BLaER1 treated with 17β-estradiol and CSF1 and Interleukin-3, amounts not matched to agents 10 nM and 100 nM (cell line): ENCODE measurements around the gene DHX38.
A peak's percentile ranks its signal among the peaks of the same experiment; 100 is the strongest.

ENCODE experiments used
- H3K27ac ChIP-seq, 11 experiments: shearing (Covaris generic); formaldehyde crosslinking; 2 replicates each; pipeline ENCODE4 v1.8.1; 2022
- H3K27me3 ChIP-seq, 11 experiments: shearing (Covaris generic); formaldehyde crosslinking; 2 replicates each; pipeline ENCODE4 v1.8.1; 2022
- H3K36me3 ChIP-seq, 11 experiments: shearing (Covaris generic); formaldehyde crosslinking; 2 replicates each; pipeline ENCODE4 v1.8.1; 2022
- H3K4me1 ChIP-seq, 10 experiments: shearing (Covaris generic); formaldehyde crosslinking; 2 replicates each; pipeline ENCODE4 v1.8.1; 2022
- H3K4me2 ChIP-seq, 11 experiments: shearing (Covaris generic); formaldehyde crosslinking; 2 replicates each; pipeline ENCODE4 v1.8.1; 2022
- H3K4me3 ChIP-seq, 10 experiments: shearing (Covaris generic); formaldehyde crosslinking; 2 replicates each; pipeline ENCODE4 v1.8.1; 2022
- H3K9ac ChIP-seq, 11 experiments: shearing (Covaris generic); formaldehyde crosslinking; 2 replicates each; pipeline ENCODE4 v1.8.1; 2022
- H3K9me3 ChIP-seq, 11 experiments: shearing (Covaris generic); formaldehyde crosslinking; replicated peaks in 1 of 11; 2 replicates each; pipeline ENCODE4 v1.8.1; 2022
- H4K20me1 ChIP-seq, 11 experiments: shearing (Covaris generic); formaldehyde crosslinking; 2 replicates each; pipeline ENCODE4 v1.8.1; 2022
- Cebpa-rat ChIP-seq, 11 experiments: shearing (Covaris generic); IDR thresholded peaks; 2 replicates each; pipeline ENCODE4 v1.8.1; 2022

Gene DHX38

DNA sequence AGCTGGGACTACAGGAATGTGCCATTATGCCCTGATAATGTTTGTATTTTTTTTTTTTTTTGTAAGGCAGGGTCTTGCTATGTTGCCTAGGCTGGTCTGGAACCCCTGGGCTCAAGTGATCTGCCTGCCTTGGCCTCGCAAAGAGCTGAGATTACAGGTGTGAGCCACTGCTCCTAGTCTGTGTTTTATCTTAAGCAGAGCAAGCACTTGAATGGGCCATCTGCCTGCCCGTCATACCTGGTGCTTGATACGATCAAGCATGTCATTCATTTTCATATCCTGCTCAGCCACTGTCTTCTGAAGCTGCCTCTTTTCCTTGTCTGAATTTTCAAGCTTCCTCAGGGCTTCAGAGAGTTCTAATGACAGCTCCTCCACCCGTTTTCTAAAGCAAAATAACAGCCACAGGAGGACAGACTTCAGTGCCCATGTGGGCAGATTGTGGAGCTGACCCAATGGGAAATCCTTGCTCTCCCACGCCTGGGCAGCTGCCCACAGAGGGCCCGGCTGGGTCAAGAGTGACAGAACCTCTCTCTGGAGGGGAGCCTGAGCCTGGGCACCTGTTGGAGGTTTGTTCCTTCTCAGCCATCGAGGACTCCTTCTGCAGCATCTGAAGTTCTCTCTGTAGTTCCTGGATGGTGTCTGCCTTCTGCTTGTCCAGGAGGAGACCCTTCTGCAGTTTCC is 36.5 kb downstream of the DHX38 start:
- H3K4me3 ChIP-seq = peak overlapping the region in 1 of 10 experiments; percentile 0; a peak in 1 of 20 replicates
- H3K27me3 ChIP-seq = no peaks in the 10 kb centered on the region
- no peaks in the 10 kb centered on the region for H3K9me3 ChIP-seq
- peak overlapping the region in 3 of 11 experiments; percentile 41 to 65 (median 52); a peak in 5 of 22 replicates for H3K4me2 ChIP-seq
- no peak for TF ChIP-seq Cebpa-rat (IDR thresholded peaks at IDR 0.05)
- H4K20me1 ChIP-seq = no peaks in the 10 kb centered on the region
- H3K36me3 ChIP-seq = peaks cover 0 to 8% (median 0%) of the 10 kb centered on the region in 11 experiments; a peak in 3 of 22 replicates
- H3K27ac ChIP-seq = peak overlapping the region in 2 of 11 experiments; percentile 59 to 62; a peak in 3 of 22 replicates
- peaks cover 8 to 87% (median 17%) of the 10 kb centered on the region in 10 experiments; a peak in 19 of 20 replicates for H3K4me1 ChIP-seq
- H3K9ac ChIP-seq = peak overlapping the region in 2 of 11 experiments; percentile 33 to 36; a peak in 2 of 22 replicates

- H3K4me1 ChIP-seq = peaks cover 0 to 77% (median 8%) of the 10 kb centered on the region in 10 experiments; a peak in 16 of 20 replicates
- TF ChIP-seq Cebpa-rat (IDR thresholded peaks at IDR 0.05) = no peak
- peak overlapping the region in 2 of 11 experiments; percentile 11 to 33; a peak in 3 of 22 replicates for H3K9ac ChIP-seq
- H3K27ac ChIP-seq = peak overlapping the region in 3 of 11 experiments; percentile 22 to 62 (median 59); a peak in 4 of 22 replicates
- H3K27me3 ChIP-seq = no peaks in the 10 kb centered on the region
- H3K9me3 ChIP-seq = no peaks in the 10 kb centered on the region
- peaks cover 0 to 8% (median 0%) of the 10 kb centered on the region in 11 experiments; a peak in 3 of 22 replicates for H3K36me3 ChIP-seq
- H3K4me3 ChIP-seq = no peak overlapping the region
- no peaks in the 10 kb centered on the region for H4K20me1 ChIP-seq
- peak overlapping the region in 3 of 11 experiments; percentile 41 to 65 (median 52); a peak in 6 of 22 replicates for H3K4me2 ChIP-seq
Observed at GRCh38 chr16:72131036-72131435, 37.4 kb downstream of the DHX38 start.

GRCh38 chr16:72132726-72133125 is 39.1 kb downstream of the DHX38 start:
- peak overlapping the region in 2 of 11 experiments; percentile 52 to 65; a peak in 4 of 22 replicates for H3K4me2 ChIP-seq
- no peak overlapping the region for H3K9ac ChIP-seq
- no peak overlapping the region for H3K4me3 ChIP-seq
- H4K20me1 ChIP-seq = no peaks in the 10 kb centered on the region
- H3K27ac ChIP-seq = peak overlapping the region in 2 of 11 experiments; percentile 24 to 62; a peak in 2 of 22 replicates
- no peak for TF ChIP-seq Cebpa-rat (IDR thresholded peaks at IDR 0.05)
- no peaks in the 10 kb centered on the region for H3K9me3 ChIP-seq
- H3K36me3 ChIP-seq = peaks cover 0 to 8% (median 0%) of the 10 kb centered on the region in 11 experiments; a peak in 4 of 22 replicates
- H3K4me1 ChIP-seq = peaks cover 0 to 61% (median 0%) of the 10 kb centered on the region in 10 experiments; a peak in 6 of 20 replicates
- H3K27me3 ChIP-seq = no peaks in the 10 kb centered on the region

DNA sequence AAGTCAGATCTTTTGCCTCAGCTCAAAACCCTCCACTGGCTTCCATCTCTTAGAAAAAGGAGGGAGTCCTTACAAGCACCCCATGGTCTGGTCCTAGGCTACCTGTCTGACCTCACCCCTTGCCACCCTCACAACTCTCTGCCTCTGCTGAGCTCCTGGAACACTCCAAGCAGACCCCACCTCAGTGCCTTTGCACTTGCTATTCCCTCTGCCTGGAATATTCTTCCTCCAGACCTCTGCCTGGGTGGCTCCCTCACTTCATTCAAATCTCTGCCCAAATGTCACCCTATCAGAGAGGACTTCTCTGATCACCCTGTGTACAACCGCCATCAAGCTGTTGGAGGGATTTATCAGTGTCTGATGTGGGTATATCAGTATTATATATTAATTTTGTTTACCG is 40.9 kb downstream of the DHX38 start:
- no peak overlapping the region for H3K4me2 ChIP-seq
- no peak overlapping the region for H3K9ac ChIP-seq
- no peak overlapping the region for H3K27ac ChIP-seq
- H3K9me3 ChIP-seq = no peaks in the 10 kb centered on the region
- H3K4me1 ChIP-seq = peaks cover 0 to 43% (median 8%) of the 10 kb centered on the region in 10 experiments; a peak in 13 of 20 replicates
- H3K4me3 ChIP-seq = no peak overlapping the region
- no peak for TF ChIP-seq Cebpa-rat (IDR thresholded peaks at IDR 0.05)
- H3K27me3 ChIP-seq = no peaks in the 10 kb centered on the region
- peaks cover 0 to 3% (median 0%) of the 10 kb centered on the region in 11 experiments; a peak in 1 of 22 replicates for H3K36me3 ChIP-seq
- H4K20me1 ChIP-seq = no peaks in the 10 kb centered on the region

- H3K4me1 ChIP-seq = peaks cover 0 to 13% (median 7%) of the 10 kb centered on the region in 10 experiments; a peak in 11 of 20 replicates
Observed at GRCh38 chr16:72137380-72138063, 43.9 kb downstream of the DHX38 start.

DNA sequence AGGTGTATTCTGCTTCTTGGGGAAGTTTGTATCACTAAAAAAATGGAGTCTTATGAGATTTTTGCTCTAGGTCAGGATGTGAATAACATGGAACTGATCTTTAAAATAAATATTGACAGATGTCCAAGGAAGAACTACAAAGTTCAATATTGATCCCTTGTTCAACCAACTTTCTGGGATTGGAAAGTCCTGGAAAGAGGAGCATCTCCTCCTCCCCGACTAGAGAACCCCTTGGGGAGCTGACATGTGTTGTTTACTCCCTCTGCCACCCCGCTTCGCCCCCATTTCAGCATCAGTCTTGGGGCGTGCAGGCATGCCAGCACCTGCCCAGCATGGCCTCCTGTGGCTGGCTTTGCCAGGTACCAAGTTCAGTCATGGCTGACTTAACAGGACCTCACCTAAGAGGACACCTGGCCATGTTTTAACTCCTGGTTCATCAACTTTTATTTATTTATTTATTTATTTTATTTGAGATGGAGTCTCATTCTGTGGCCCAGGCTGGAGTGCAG is 44.5 kb downstream of the DHX38 start:
- H3K36me3 ChIP-seq = peaks cover 0 to 5% (median 0%) of the 10 kb centered on the region in 11 experiments; a peak in 1 of 22 replicates
- H3K9me3 ChIP-seq = peaks cover 0 to 5% (median 0%) of the 10 kb centered on the region in 11 experiments; a peak in 3 of 22 replicates
- H3K4me3 ChIP-seq = no peak overlapping the region
- H3K9ac ChIP-seq = no peak overlapping the region
- no peak for TF ChIP-seq Cebpa-rat (IDR thresholded peaks at IDR 0.05)
- H3K27me3 ChIP-seq = no peaks in the 10 kb centered on the region
- no peak overlapping the region for H3K27ac ChIP-seq
- peaks cover 0 to 9% (median 6%) of the 10 kb centered on the region in 10 experiments; a peak in 11 of 20 replicates for H3K4me1 ChIP-seq
- no peak overlapping the region for H3K4me2 ChIP-seq
- H4K20me1 ChIP-seq = no peaks in the 10 kb centered on the region

More at GRCh38 chr16:72137380-72138063, 43.9 kb downstream of the DHX38 start:
- Histone ChIP-seq H3K9me3 (peaks cover 0 to 5% (median 0%) of the 10 kb centered on the region in 11 experiments; a peak in 3 of 22 replicates), H3K27ac (no peak overlapping the region), H4K20me1 (no peaks in the 10 kb centered on the region), H3K4me2 (no peak overlapping the region), H3K4me3 (no peak overlapping the region), H3K27me3 (no peaks in the 10 kb centered on the region), H3K9ac (no peak overlapping the region), H3K36me3 (peaks cover 0 to 5% (median 0%) of the 10 kb centered on the region in 11 experiments; a peak in 1 of 22 replicates)
- no peak for TF ChIP-seq Cebpa-rat (IDR thresholded peaks at IDR 0.05)

- TF ChIP-seq Cebpa-rat (IDR thresholded peaks at IDR 0.05) = no peak
- Histone ChIP-seq H3K27me3 (no peaks in the 10 kb centered on the region), H3K4me3 (no peak overlapping the region), H3K27ac (no peak overlapping the region), H3K4me1 (peaks cover 0 to 9% (median 5%) of the 10 kb centered on the region in 10 experiments; a peak in 7 of 20 replicates), H3K4me2 (no peak overlapping the region), H4K20me1 (no peaks in the 10 kb centered on the region), H3K36me3 (peaks cover 0 to 5% (median 0%) of the 10 kb centered on the region in 11 experiments; a peak in 1 of 22 replicates), H3K9ac (no peak overlapping the region), H3K9me3 (peaks cover 0 to 5% (median 0%) of the 10 kb centered on the region in 11 experiments; a peak in 3 of 22 replicates)
Observed at GRCh38 chr16:72139908-72140307, 46.3 kb downstream of the DHX38 start.

GRCh38 chr16:72142476-72142875 is 48.8 kb downstream of the DHX38 start:
- no peak overlapping the region for H3K27ac ChIP-seq
- H3K27me3 ChIP-seq = no peaks in the 10 kb centered on the region
- peaks cover 4 to 13% (median 7%) of the 10 kb centered on the region in 11 experiments; a peak in 16 of 22 replicates for H3K9me3 ChIP-seq
- TF ChIP-seq Cebpa-rat (IDR thresholded peaks at IDR 0.05) = no peak
- H3K4me1 ChIP-seq = peaks cover 4 to 9% (median 7%) of the 10 kb centered on the region in 10 experiments; a peak in 13 of 20 replicates
- no peak overlapping the region for H3K4me3 ChIP-seq
- H3K36me3 ChIP-seq = 0 out of 22 replicates have a peak, but pooled peaks cover 0 to 5% (median 0%) of the 10 kb centered on the region in 11 experiments
- H3K9ac ChIP-seq = no peak overlapping the region
- no peak overlapping the region for H3K4me2 ChIP-seq
- H4K20me1 ChIP-seq = no peaks in the 10 kb centered on the region
